Lower leg skin (tissue), 3 donors: ENCODE results near the gene MZB1.

Experiments used
- POLR2A ChIP-seq, 2 donors: fragments of 450-650 bp; IDR thresholded peaks; one replicate each; pipeline ENCODE4 v1.6.1; 2016 to 2017; ENCODE audit warnings: antibody characterized with exemption in 2 of 2, mild to moderate bottlenecking in 1 of 2, moderate library complexity in 1 of 2
- TF ChIP-seq, protein P1 (sequence below), 3 donors: fragments of 450-650 bp; IDR thresholded peaks; one replicate each; pipeline ENCODE4 v1.5.1; 2016; ENCODE audit warnings: antibody characterized with exemption in 3 of 3, mild to moderate bottlenecking in 3 of 3, moderate library complexity in 2 of 3

DNA sequence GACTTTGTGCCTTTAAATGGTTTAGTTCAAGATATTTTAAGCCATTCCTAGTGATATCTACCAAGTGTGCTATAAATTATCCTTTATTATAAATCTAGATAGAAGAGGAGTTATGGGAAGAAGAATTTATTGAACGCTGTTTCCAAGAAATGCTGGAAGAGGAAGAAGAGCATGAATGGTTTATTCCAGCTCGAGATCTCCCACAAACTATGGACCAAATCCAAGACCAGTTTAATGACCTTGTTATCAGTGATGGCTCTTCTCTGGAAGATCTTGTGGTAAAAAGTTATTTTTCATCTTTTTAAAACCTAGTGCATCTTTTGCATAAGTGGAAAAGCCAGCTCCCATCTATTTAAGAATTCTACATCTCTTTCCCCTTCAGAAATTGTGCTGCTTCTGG is 25.2 kb downstream of the MZB1 start:
- TF ChIP-seq, protein P1, sequence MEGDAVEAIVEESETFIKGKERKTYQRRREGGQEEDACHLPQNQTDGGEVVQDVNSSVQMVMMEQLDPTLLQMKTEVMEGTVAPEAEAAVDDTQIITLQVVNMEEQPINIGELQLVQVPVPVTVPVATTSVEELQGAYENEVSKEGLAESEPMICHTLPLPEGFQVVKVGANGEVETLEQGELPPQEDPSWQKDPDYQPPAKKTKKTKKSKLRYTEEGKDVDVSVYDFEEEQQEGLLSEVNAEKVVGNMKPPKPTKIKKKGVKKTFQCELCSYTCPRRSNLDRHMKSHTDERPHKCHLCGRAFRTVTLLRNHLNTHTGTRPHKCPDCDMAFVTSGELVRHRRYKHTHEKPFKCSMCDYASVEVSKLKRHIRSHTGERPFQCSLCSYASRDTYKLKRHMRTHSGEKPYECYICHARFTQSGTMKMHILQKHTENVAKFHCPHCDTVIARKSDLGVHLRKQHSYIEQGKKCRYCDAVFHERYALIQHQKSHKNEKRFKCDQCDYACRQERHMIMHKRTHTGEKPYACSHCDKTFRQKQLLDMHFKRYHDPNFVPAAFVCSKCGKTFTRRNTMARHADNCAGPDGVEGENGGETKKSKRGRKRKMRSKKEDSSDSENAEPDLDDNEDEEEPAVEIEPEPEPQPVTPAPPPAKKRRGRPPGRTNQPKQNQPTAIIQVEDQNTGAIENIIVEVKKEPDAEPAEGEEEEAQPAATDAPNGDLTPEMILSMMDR (IDR thresholded peaks at IDR 0.05), result no peak
- no peak for TF ChIP-seq POLR2A (IDR thresholded peaks at IDR 0.05)
